ENCODE data around the gene NDUFA8. TPM values are rescaled to one million over a fixed set of nuclear protein-coding genes. Genes with fewer than 3 reads are reported as not detected.

NDUFA8 gene
- polyA plus RNA-seq, 1 experiment: 52.4 TPM

- no peaks in the 10 kb centered on the region for H3K27me3 ChIP-seq (ENCODE audit: control insufficient read depth, insufficient read depth, low read length)
- H3K36me3 ChIP-seq (ENCODE audit: control insufficient read depth, insufficient read depth, low read length): peaks cover 9% of the 10 kb centered on the region
- CTCF ChIA-PET: no interaction called here
- no peak overlapping the region for H3K4me3 ChIP-seq (ENCODE audit: low read depth, low read length)
- POLR2A ChIA-PET: no interaction called here
- no peak for DNase-seq (ENCODE audit: low read depth)
- no peak for TF ChIP-seq CTCF (IDR thresholded peaks at IDR 0.05; ENCODE audit: insufficient read depth, low read depth, low read length)
Measured at GRCh38 chr9:122141671-122142070, 17.9 kb downstream of the NDUFA8 start.

GRCh38 chr9:122140368-122141193 lies 19.0 kb downstream of the NDUFA8 start:
- DNase-seq (ENCODE audit: low read depth): no peak
- CTCF ChIA-PET: interaction anchor here (1.0 kb wide), 1 partner anchor 11 kb away, joined by 3 read pairs; no protein-coding TSS in a partner anchor
- POLR2A ChIA-PET: no interaction called here
- no peaks in the 10 kb centered on the region for H3K27me3 ChIP-seq (ENCODE audit: control insufficient read depth, insufficient read depth, low read length)
- TF ChIP-seq CTCF (IDR thresholded peaks at IDR 0.05; ENCODE audit: insufficient read depth, low read depth, low read length): no peak
- H3K4me3 ChIP-seq (ENCODE audit: low read depth, low read length): no peak overlapping the region
- peaks cover 5% of the 10 kb centered on the region for H3K36me3 ChIP-seq (ENCODE audit: control insufficient read depth, insufficient read depth, low read length)

GRCh38 chr9:122138560-122139268 lies 20.9 kb downstream of the NDUFA8 start:
- no peak for DNase-seq (ENCODE audit: low read depth)
- Histone ChIP-seq H3K4me3 (ENCODE audit: low read depth, low read length) (no peak overlapping the region), H3K36me3 (ENCODE audit: control insufficient read depth, insufficient read depth, low read length) (peaks cover 3% of the 10 kb centered on the region), H3K27me3 (ENCODE audit: control insufficient read depth, insufficient read depth, low read length) (no peaks in the 10 kb centered on the region)
- ChIA-PET CTCF (interaction anchor here (4.7 kb wide), 1 partner anchor 13 kb away, joined by 25 read pairs; no protein-coding TSS in a partner anchor), POLR2A (no interaction called here)
- TF ChIP-seq CTCF (IDR thresholded peaks at IDR 0.05; ENCODE audit: insufficient read depth, low read depth, low read length): no peak

GRCh38 chr9:122135529-122135859 lies 24.1 kb downstream of the NDUFA8 start:
- TF ChIP-seq CTCF (IDR thresholded peaks at IDR 0.05; ENCODE audit: insufficient read depth, low read depth, low read length): no peak
- DNase-seq (ENCODE audit: low read depth): no peak
- H3K4me3 ChIP-seq (ENCODE audit: low read depth, low read length): no peak overlapping the region
- ChIA-PET POLR2A (no interaction called here), CTCF (interaction anchor here (0.9 to 4.7 kb wide), 6 partner anchors 10 to 37 kb away, joined by 4 to 25 read pairs (median 4); no protein-coding TSS in a partner anchor)
- no peaks in the 10 kb centered on the region for H3K36me3 ChIP-seq (ENCODE audit: control insufficient read depth, insufficient read depth, low read length)
- no peaks in the 10 kb centered on the region for H3K27me3 ChIP-seq (ENCODE audit: control insufficient read depth, insufficient read depth, low read length)

- no peaks in the 10 kb centered on the region for H3K36me3 ChIP-seq (ENCODE audit: control insufficient read depth, insufficient read depth, low read length)
- CTCF ChIA-PET: interaction anchor here (0.9 to 4.7 kb wide), 6 partner anchors 10 to 36 kb away, joined by 4 to 25 read pairs (median 4); no protein-coding TSS in a partner anchor
- no peak for DNase-seq (ENCODE audit: low read depth)
- no peak for TF ChIP-seq CTCF (IDR thresholded peaks at IDR 0.05; ENCODE audit: insufficient read depth, low read depth, low read length)
- POLR2A ChIA-PET: no interaction called here
- no peak overlapping the region for H3K4me3 ChIP-seq (ENCODE audit: low read depth, low read length)
- no peaks in the 10 kb centered on the region for H3K27me3 ChIP-seq (ENCODE audit: control insufficient read depth, insufficient read depth, low read length)
Measured at GRCh38 chr9:122134822-122135528, 24.6 kb downstream of the NDUFA8 start.

Measured in BJ (cell line).